NCI-H748 (cell line): Measurements from ENCODE around the gene MMS22L.

Experiments
- DNase-seq: peaks from one replicate; lab custom pipeline; 2025; ENCODE audit not compliant: unreplicated experiment; lab: John Stamatoyannopoulos, UW

Gene MMS22L

DNA sequence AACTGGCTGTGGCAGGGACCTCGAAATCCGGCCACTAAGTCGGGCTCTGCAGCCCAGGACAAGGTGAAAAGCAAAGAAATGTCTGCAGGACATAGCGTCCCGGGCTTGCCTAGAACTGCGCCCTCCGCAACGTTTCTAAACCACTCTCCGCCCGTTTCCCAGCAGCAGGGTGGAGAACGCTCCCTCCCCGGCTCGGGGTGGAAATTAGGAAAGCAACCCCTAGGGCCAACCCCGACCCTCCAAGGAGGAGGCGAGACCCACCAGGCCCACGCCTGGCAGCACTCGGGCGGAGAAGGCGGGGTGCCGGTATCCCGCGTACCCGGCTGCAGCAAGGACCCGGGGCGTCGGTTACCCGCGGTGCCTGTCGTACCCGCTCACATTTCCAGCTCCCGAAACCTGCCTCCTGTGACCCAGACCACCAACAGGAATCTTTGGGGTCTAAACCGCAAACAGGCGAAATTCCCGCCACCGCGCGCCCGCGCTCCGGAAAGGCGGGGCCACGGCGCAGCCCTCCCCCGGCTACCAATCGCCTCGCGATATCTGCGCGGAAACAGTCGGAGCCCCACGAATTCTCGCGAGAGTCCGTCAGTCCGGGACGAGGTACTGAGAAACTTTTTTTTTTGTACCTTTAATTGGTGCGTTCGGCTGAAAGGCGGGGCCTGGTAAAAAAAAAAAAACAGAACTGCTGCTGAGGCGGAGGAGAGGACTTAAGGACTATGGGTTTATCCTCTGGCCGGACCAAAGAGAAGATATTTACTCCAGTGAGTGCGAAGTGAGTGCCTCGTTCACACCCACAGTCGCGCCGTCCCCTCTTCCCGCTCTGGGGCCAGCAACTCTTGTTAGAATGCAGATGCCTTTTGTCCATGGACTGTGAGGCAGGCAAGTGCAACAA, at the start of gene MMS22L:
Gene MMS22L, minus strand, starts transcription at position 491 of the 892 bp plus-strand sequence. CDS start 739 bp downstream, outside the sequence.
- DNase-seq: peak; percentile 97

DNA sequence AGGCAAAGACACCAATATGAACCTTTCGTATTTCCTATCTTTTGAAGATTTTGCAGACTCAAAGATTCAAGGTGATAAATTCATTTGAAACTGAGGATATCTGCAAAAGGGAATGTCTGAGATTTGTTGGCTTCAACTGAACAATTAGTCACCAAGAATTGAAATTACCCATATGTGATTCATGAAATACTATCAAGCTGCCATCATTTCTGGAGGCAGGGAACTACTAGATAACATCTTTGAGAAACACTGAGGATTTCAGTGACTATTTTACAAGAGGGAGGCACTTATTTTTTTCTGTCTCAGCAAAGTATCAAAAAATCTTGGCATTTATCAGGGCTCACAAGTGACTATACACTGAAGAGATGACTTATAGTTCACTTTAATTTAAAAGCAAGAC, 39.8 kb upstream of the MMS22L start:
- no peak for DNase-seq

DNA sequence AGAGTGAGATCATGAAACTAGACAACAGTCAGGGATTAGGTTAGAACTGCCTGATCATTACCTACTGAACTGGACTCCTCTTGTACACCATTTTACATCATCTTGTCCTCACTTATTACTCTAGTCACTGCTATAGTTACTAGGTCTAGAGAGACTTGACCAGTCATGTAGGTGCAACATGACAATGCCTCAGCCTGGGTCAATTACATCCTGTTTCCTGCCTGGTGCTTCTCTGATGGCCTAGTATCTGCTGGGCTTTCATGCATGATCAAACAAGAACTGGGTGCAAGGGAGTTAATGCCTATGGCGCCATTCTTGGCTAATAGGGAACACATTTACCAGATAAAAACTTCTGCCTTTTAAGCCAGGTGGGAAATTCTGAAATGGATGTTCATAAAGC, 39.2 kb upstream of the MMS22L start:
- DNase-seq: no peak

DNA sequence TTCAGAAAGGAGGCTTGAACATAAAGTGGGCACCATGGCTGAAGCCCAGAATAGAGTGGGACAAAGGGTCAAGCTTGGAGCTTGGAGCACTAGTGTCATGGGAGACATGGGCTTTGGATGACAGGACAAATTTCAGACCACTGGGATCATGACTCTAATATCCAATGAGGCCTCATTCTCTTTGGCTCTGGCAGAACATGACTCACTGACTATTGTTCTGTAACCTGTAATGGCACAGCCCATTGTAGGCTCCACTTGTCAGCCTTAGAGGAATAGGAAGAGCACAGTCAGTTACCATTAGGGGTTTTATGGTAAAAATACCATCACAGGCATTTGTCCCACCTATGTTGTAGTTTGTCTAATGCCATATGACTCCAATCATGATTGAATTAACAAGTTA, 34.0 kb upstream of the MMS22L start:
- no peak for DNase-seq

GRCh38 chr6:97312241-97312640, 29.2 kb upstream of the MMS22L start:
- no peak for DNase-seq

GRCh38 chr6:97306544-97307320, 23.7 kb upstream of the MMS22L start:
- no peak for DNase-seq

- DNase-seq: no peak
Observed at GRCh38 chr6:97305414-97306066, 22.5 kb upstream of the MMS22L start.

- no peak for DNase-seq
Observed at GRCh38 chr6:97304701-97305100, 21.7 kb upstream of the MMS22L start.

DNA sequence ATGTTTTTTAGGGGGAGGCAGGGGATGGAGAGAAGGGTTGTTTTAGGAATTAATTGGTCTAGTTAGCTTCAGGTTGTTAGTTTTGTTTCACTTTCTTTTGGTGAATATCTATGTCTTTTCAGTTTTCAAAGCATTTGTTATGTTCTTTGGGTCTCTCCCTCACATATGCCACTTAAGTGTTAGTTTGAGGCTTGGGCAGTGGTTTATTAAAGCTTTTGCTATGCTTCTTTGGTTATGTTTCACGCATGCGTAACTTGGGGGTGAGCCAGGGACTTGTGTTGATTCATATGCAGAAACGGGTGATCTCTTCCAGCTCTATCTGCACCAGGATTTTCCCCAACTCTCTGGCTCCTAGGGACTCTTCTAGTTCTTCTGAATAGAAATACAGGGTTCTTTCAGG, 11.4 kb upstream of the MMS22L start:
- no peak for DNase-seq

- DNase-seq: no peak
Observed at GRCh38 chr6:97293198-97293696, 10.2 kb upstream of the MMS22L start.

DNA sequence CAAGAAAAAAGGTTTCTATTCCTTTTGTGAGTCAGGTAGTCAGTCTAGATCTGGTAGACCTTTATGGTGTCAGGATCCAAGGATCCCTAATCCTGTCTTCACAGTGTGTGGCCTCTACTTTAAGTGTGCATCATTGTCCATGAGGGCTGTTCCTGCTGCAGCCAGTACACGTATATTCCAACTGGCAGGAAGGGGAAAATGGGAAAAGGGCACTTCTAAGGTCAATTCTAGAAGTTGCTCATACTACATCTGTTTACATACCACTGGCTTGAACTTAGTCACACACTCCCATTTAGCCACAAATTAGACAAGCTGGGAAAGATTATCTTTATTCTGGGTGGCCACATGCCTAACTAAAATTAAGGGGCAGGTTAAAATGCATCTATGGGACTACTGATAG, 9.7 kb upstream of the MMS22L start:
- no peak for DNase-seq

DNA sequence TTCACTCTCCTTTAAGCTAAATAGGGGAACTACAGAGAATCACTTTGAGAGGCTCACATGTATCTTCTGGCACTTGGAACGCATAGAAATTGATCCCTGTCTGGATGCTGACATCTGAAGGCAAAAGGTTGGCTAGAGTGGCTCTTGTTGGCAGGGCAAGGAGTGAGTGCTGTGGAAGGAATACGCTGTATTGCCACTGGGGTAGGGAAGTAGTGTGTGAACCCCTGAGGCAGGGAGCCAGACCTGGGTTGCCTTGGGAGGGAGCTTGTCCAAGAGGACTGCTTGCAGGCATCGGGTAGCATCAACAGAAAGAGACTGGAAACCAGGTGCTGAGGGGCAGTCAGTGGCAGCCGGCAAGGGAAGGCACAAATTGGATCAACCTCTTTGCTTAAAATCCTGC, 8.9 kb upstream of the MMS22L start:
- DNase-seq: no peak

GRCh38 chr6:97289332-97289731, 6.3 kb upstream of the MMS22L start:
- DNase-seq: no peak

DNA sequence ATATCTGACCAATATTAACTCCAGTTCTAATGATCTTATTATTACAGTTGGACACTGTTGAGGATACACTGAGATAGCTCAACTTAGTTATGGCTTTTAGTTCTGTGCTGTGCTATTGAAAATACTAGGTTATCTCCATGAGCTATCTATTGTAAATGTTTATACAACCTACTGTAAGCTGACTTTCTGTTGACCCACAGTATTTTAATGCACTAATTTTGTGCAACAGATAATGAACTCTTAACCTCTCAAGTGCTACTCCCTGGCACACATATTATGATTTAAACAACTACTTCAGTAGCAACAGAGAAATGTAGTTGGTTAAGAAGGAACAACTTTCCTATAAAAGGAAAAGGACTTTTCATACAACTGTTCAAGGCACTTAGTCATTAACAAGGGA, 5.2 kb upstream of the MMS22L start:
- no peak for DNase-seq

DNA sequence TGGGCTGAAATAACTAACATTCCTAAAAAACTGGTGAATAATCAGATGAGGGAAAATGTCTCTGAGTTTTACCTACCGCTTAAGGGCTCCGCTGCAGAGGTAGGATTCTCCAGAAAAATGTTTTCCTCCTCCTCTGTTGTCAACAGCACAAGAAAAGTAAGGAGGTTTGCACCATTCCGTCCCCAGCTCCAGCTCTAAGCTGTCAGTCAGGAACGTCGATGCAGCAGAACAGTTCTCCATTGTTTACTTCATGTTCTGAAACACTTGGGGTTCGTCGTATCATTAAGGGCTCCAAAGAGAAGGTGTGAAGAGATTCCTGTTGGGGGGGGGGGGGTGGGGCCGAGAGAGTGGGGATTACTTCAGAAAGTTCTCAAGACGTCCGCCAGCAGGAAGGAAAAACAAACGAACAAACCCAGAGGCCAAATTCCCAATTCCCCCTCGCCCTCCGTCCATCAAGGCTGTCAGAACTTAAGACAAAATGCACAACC, 734 bp downstream of the MMS22L start:
- peak; percentile 24 for DNase-seq

DNA sequence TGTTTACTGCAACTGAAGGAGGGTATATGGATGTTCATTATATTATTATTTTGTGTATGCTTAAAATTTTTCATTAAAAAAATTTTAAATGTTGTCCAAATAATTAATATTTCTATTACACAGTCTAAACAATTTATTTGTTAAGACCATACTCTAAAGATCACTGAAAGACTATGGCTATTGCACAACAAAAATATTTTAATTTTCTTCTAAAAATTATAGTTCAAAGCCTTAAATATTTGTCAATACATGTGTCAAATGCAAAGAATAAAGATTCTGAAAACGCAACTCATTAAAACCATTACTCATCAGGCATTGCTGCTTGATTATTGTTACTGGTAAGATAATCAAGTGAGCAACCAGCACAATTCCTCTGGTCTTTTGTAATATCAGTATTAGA, 2.2 kb downstream of the MMS22L start:
- DNase-seq: no peak

- DNase-seq: no peak
Observed at GRCh38 chr6:97275804-97276203, 7.2 kb downstream of the MMS22L start.

- DNase-seq: no peak
Observed at GRCh38 chr6:97269821-97270220, 13.2 kb downstream of the MMS22L start.

- no peak for DNase-seq
Observed at GRCh38 chr6:97262676-97263075, 20.3 kb downstream of the MMS22L start.

DNA sequence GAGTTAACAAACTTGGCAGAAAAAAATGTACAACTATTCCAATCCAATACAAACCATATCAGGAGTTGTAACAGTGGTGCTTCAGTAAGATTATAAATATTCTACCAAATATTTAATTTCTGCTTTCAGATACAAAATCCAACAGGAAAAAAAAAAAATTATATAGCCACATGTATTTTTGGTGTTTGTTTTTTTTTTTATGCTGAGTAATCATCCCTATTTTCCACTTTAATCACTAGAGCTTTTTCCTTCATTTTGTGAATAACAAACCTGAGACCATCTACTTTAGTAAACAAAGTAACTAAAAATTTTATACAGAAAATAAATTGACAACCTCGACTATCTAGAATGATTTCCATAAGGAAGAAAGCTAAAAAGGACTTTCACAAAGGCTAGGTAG, 36.2 kb downstream of the MMS22L start:
- DNase-seq: no peak

- DNase-seq: no peak
Observed at GRCh38 chr6:97240222-97240621, 42.8 kb downstream of the MMS22L start.
